ENCODE measurements around the gene PRM2.

Gene PRM2

GRCh38 chr16:11276143-11276895 lies at the start of gene PRM2:
Gene PRM2, minus strand, starts transcription at chr16:11276480. Its CDS starts 110 bp downstream, at chr16:11276370.
- no peak within 1 kb of the TSS for H3K27ac Mint-ChIP-seq
- no peaks in the 10 kb centered on the region for H3K9me3 Mint-ChIP-seq
- no peaks in the 10 kb centered on the region for H3K36me3 Mint-ChIP-seq
- DNase-seq (ENCODE audit: low spot score in 2 of 2): no peak
- no peak within 1 kb of the TSS for H3K4me3 Mint-ChIP-seq
- no peaks in the 10 kb centered on the region for H3K4me1 Mint-ChIP-seq
- ATAC-seq: no peak

GRCh38 chr16:11325404-11326083 lies 49.3 kb upstream of the PRM2 start:
- Mint-ChIP-seq H3K27ac (peak overlapping the region; percentile 30), H3K4me1 (peaks cover 43% of the 10 kb centered on the region), H3K4me3 (no peak overlapping the region), H3K9me3 (no peaks in the 10 kb centered on the region), H3K36me3 (peaks cover 6% of the 10 kb centered on the region)
- ATAC-seq: peak; percentile 62
- peak in 1 of 2 donors; percentile 70 for DNase-seq (ENCODE audit: low spot score in 2 of 2)

GRCh38 chr16:11323551-11324336 lies 47.5 kb upstream of the PRM2 start:
- DNase-seq (ENCODE audit: low spot score in 2 of 2) (no peak), ATAC-seq (no peak)
- H3K4me3 Mint-ChIP-seq: no peak overlapping the region
- H3K36me3 Mint-ChIP-seq: peaks cover 6% of the 10 kb centered on the region
- no peak overlapping the region for H3K27ac Mint-ChIP-seq
- no peaks in the 10 kb centered on the region for H3K9me3 Mint-ChIP-seq
- H3K4me1 Mint-ChIP-seq: peaks cover 41% of the 10 kb centered on the region

- Mint-ChIP-seq H3K4me1 (peaks cover 35% of the 10 kb centered on the region), H3K4me3 (no peak overlapping the region), H3K9me3 (no peaks in the 10 kb centered on the region), H3K36me3 (peaks cover 6% of the 10 kb centered on the region), H3K27ac (peak overlapping the region; percentile 32)
- ATAC-seq (no peak), DNase-seq (ENCODE audit: low spot score in 2 of 2) (no peak)
These were observed 46.5 kb upstream of the PRM2 start for GRCh38 chr16:11322823-11323222.

- ATAC-seq (no peak), DNase-seq (ENCODE audit: low spot score in 2 of 2) (no peak)
- H3K4me1 Mint-ChIP-seq: peaks cover 24% of the 10 kb centered on the region
- no peak overlapping the region for H3K27ac Mint-ChIP-seq
- H3K36me3 Mint-ChIP-seq: no peaks in the 10 kb centered on the region
- H3K4me3 Mint-ChIP-seq: no peak overlapping the region
- H3K9me3 Mint-ChIP-seq: no peaks in the 10 kb centered on the region
These were observed 45.4 kb upstream of the PRM2 start for GRCh38 chr16:11321662-11322061.

GRCh38 chr16:11320170-11320569 lies 43.9 kb upstream of the PRM2 start:
- H3K9me3 Mint-ChIP-seq: no peaks in the 10 kb centered on the region
- no peaks in the 10 kb centered on the region for H3K36me3 Mint-ChIP-seq
- H3K27ac Mint-ChIP-seq: no peak overlapping the region
- no peak for DNase-seq (ENCODE audit: low spot score in 2 of 2)
- H3K4me1 Mint-ChIP-seq: peaks cover 13% of the 10 kb centered on the region
- H3K4me3 Mint-ChIP-seq: no peak overlapping the region
- no peak for ATAC-seq

GRCh38 chr16:11319529-11320146 lies 43.4 kb upstream of the PRM2 start:
- Mint-ChIP-seq H3K4me3 (no peak overlapping the region), H3K4me1 (peaks cover 8% of the 10 kb centered on the region), H3K27ac (no peak overlapping the region), H3K36me3 (no peaks in the 10 kb centered on the region), H3K9me3 (no peaks in the 10 kb centered on the region)
- ATAC-seq: no peak
- DNase-seq (ENCODE audit: low spot score in 2 of 2): no peak

DNA sequence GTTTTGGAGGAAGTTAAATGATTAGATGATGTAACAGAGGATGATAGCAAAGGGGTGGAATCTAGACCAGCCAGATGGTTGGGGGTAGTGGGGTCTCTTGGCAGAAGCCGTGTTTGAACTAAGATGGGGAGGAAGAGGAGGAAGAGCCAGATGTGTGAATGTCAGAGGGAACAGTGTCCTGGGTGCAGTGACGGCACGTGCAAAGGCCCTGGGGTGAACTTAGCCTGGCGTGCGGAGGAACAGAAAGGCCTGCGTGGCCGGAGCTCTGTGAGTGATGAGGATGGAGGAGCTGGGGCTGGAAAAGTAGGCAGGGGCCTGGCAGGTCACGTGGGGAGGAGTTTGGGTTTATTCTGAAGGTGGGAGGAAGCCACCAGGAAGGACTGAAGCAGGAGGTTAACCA lies 42.5 kb upstream of the PRM2 start:
- Mint-ChIP-seq H3K27ac (peak overlapping the region; percentile 6), H3K36me3 (no peaks in the 10 kb centered on the region), H3K9me3 (no peaks in the 10 kb centered on the region), H3K4me3 (no peak overlapping the region), H3K4me1 (peaks cover 7% of the 10 kb centered on the region)
- DNase-seq (ENCODE audit: low spot score in 2 of 2) (no peak), ATAC-seq (no peak)

DNA sequence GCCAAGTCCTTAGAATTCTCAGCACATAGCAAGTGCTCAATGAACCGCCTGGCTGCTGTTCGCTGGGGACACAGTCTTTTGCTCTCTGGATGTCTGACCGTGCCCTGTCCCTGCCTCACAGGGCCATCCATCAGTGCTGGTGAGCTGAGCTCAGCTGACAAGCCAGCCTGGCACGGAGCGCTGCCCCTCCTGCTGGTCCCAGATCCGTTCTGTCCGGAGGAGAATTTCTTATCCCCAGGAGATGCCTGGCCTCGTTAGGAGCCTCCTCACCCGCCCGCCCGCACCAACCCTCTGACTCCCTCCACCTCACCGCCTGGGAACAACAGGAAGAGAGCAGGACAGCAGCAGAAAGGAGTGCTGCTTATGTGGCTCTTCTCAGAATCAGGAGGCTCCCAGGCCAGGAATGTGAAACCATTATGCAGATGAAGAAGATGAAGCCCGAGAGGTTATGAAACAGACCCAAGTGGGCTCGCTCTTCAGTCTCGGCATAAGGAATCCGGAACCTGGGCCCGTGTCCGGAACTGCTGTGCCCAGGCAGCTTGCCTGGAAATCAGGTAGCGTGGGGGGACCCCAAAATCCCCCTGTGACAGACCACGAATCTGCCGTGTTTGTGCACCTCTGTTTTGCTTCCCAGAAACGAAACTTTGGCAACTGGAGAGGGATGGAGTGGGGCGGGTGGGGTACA lies 40.2 kb upstream of the PRM2 start:
- H3K4me3 Mint-ChIP-seq: no peak overlapping the region
- peaks cover 21% of the 10 kb centered on the region for H3K4me1 Mint-ChIP-seq
- no peak for ATAC-seq
- no peaks in the 10 kb centered on the region for H3K9me3 Mint-ChIP-seq
- no peak overlapping the region for H3K27ac Mint-ChIP-seq
- no peak for DNase-seq (ENCODE audit: low spot score in 2 of 2)
- peaks cover 4% of the 10 kb centered on the region for H3K36me3 Mint-ChIP-seq

DNA sequence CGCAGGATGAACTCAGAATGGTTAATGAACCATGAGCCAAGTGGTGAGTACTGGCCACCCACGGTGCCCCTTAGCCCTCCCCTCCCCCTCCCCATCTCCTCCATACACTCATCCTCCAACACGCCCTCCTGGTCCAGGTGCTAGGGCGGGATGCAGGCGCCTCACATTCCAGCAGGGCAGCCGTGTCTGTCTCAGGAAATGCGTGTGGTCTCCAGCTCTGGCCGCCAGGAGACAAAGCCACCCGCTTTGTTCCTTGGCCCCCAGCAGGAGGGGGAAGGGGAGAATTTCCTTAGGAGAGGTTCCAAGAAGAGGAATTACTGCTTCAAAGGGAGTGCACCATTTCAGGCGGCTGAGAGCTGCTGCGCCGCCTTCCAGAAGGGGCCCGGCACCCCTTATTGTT lies 39.2 kb upstream of the PRM2 start:
- DNase-seq (ENCODE audit: low spot score in 2 of 2) (no peak), ATAC-seq (no peak)
- no peaks in the 10 kb centered on the region for H3K9me3 Mint-ChIP-seq
- peaks cover 31% of the 10 kb centered on the region for H3K4me1 Mint-ChIP-seq
- H3K4me3 Mint-ChIP-seq: no peak overlapping the region
- H3K36me3 Mint-ChIP-seq: peaks cover 10% of the 10 kb centered on the region
- H3K27ac Mint-ChIP-seq: no peak overlapping the region

GRCh38 chr16:11314309-11314894 lies 38.1 kb upstream of the PRM2 start:
- Mint-ChIP-seq H3K27ac (no peak overlapping the region), H3K36me3 (peaks cover 10% of the 10 kb centered on the region), H3K9me3 (no peaks in the 10 kb centered on the region), H3K4me3 (no peak overlapping the region), H3K4me1 (peaks cover 34% of the 10 kb centered on the region)
- DNase-seq (ENCODE audit: low spot score in 2 of 2): no peak
- no peak for ATAC-seq

DNA sequence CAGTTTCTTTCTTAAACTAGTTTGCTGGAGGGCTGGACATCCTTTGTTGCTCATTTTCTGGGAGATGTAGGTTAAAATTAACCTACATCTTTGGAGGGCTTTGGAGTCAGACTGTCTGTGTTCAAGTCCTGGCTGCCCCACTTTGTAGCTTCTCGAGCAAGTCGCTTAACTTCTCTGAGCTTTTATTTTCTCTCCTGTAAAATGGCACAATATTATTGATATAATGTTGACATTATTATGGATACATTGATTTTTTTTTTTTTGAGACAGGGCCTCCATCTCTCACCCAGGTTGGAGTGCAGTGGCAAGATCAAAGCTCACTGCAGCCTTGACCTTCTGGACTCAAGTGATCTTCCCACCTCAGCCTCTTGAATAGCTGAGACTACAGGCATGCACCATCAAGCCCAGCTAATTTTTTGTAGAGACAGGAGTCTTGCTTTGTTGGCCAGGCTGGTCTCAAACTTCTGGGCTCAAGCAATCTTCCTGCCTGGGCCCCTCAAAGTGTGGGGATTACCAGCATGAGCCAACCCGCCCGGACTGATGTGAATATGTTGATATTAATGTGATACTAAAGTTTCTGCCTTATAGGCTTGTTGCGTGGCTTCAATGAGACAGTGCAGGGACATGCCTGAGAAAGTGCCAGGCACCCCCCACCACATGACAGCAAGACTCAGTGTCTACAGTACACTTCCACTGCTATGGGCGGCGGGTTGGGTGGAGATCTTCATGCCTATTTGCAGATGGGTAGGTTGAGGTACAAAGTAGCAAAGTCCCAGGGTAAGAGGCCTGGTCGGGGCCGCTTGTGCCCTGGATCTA lies 37.4 kb upstream of the PRM2 start:
- Mint-ChIP-seq H3K9me3 (no peaks in the 10 kb centered on the region), H3K4me3 (no peak overlapping the region), H3K36me3 (peaks cover 10% of the 10 kb centered on the region), H3K4me1 (peaks cover 30% of the 10 kb centered on the region), H3K27ac (no peak overlapping the region)
- DNase-seq (ENCODE audit: low spot score in 2 of 2): no peak
- ATAC-seq: no peak

GRCh38 chr16:11312718-11313492 lies 36.6 kb upstream of the PRM2 start:
- Mint-ChIP-seq H3K9me3 (no peaks in the 10 kb centered on the region), H3K36me3 (peaks cover 10% of the 10 kb centered on the region), H3K27ac (no peak overlapping the region), H3K4me3 (no peak overlapping the region), H3K4me1 (peaks cover 27% of the 10 kb centered on the region)
- no peak for DNase-seq (ENCODE audit: low spot score in 2 of 2)
- ATAC-seq: no peak

All from stimulated activated effector memory CD8-positive, alpha-beta T cell treated with anti-CD3 and anti-CD28 coated beads, Interleukin-12 subunit alpha, Interleukin-12 subunit beta, amount 100 ng/mL, for 72 hours (primary cell).